Skeletal muscle cell (primary cell): ENCODE results near the gene HELZ2.
"Not testable (repeated sequence)": the region's sequence is repeated elsewhere in the genome, so short reads cannot be mapped to it uniquely, and the experiment has no call there.

Source experiments
- DNase-seq: peaks from one replicate; pipeline ENCODE4 v3.0.0-alpha.2; 2010; ENCODE audit warnings: low read depth
- H3K4me3 ChIP-seq: 2 replicates; pipeline ENCODE4 v1.5.1; 2011; ENCODE audit warnings: low read depth, mild to moderate bottlenecking, control low read depth, low read length, moderate library complexity

The HELZ2 gene, protein sequence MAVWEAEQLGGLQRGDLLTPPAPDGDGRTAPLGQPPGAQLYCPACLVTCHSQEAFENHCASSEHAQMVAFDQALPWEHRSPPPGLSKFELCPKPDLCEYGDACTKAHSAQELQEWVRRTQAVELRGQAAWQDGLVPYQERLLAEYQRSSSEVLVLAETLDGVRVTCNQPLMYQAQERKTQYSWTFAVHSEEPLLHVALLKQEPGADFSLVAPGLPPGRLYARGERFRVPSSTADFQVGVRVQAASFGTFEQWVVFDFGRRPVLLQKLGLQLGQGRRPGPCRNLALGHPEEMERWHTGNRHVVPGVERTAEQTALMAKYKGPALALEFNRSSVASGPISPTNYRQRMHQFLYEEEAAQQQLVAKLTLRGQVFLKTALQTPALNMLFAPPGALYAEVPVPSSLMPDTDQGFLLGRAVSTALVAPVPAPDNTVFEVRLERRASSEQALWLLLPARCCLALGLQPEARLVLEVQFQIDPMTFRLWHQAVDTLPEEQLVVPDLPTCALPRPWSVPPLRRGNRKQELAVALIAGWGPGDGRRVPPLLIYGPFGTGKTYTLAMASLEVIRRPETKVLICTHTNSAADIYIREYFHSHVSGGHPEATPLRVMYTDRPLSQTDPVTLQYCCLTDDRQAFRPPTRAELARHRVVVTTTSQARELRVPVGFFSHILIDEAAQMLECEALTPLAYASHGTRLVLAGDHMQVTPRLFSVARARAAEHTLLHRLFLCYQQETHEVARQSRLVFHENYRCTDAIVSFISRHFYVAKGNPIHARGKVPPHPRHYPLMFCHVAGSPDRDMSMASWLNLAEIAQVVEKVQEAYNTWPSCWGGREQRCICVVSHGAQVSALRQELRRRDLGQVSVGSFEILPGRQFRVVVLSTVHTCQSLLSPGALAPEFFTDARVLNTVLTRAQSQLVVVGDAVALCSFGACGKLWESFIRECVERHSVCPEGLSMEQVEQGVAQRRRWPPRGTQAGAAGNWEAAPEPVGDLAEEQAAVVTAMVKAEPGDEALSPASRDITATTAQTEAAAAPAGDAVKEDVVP (N-terminal part only)

DNA sequence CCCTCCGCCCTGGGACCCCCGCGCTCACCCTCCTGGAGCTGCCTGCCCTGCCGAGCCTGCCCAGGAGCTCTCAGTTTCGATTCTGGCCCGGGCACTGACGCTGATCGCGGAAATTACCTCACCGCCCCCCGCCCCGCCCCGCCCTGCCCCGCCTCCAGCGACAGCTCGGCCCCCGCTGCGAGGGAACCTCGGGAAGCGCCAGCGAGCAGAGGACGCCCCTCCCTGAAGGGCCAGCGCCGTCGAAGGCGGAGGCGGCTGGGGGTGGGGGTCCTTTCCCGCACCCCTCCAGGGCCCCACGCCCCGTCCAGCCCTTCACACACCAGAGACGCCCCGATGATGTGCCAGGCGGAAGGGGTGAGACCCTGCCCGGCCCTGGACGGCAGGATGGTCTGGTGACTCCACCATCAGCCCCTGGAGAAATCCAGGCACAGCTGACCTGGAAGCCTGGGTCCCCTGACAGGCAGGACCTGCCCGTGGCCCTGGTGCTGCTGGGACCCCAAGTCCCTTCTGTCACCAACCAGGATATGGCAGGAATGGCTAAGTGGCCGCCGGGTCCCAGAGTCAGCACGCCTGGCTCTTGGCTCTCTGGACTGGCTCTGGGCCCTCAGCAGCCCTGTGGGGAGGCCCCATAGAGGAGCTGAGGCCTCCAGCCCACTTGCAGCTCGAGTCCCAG is at the start of gene HELZ2:
TSS of gene HELZ2 (minus strand) at position 84 of the 673 bp plus-strand sequence. CDS start 1,854 bp downstream, outside the sequence.
- peak within 1 kb of the TSS; percentile 75 for H3K4me3 ChIP-seq
- no peak for DNase-seq

- H3K4me3 ChIP-seq, result no peak overlapping the region
- no peak for DNase-seq
These were observed 48.7 kb upstream of the HELZ2 start for GRCh38 chr20:63622732-63623131.

DNA sequence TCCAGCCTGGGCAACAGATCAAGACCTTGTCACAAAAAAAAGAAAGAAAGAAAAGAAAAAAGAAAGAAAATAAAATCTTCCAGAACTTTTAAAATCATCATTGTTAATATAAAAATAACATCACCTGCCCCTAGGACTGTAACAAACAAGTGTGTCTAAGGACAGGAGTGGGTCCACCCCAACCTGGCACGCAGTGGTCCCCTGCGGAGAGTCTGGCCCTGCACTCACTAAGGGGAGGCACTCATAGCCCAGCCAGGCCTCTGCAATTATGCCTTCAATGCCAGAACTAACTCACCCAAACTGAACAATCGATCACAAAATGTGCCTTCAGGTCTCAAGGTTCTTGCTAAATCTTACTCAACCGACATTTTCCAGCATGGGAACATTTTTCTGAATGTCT is 48.1 kb upstream of the HELZ2 start:
- no peak for DNase-seq
- no peak overlapping the region for H3K4me3 ChIP-seq

GRCh38 chr20:63620991-63621390 is 47.0 kb upstream of the HELZ2 start:
- no peak overlapping the region for H3K4me3 ChIP-seq
- no peak for DNase-seq

GRCh38 chr20:63619505-63619904 is 45.5 kb upstream of the HELZ2 start:
- DNase-seq, result no peak
- H3K4me3 ChIP-seq, result no peak overlapping the region

GRCh38 chr20:63619086-63619485 is 45.0 kb upstream of the HELZ2 start:
- DNase-seq, result no peak
- no peak overlapping the region for H3K4me3 ChIP-seq

DNA sequence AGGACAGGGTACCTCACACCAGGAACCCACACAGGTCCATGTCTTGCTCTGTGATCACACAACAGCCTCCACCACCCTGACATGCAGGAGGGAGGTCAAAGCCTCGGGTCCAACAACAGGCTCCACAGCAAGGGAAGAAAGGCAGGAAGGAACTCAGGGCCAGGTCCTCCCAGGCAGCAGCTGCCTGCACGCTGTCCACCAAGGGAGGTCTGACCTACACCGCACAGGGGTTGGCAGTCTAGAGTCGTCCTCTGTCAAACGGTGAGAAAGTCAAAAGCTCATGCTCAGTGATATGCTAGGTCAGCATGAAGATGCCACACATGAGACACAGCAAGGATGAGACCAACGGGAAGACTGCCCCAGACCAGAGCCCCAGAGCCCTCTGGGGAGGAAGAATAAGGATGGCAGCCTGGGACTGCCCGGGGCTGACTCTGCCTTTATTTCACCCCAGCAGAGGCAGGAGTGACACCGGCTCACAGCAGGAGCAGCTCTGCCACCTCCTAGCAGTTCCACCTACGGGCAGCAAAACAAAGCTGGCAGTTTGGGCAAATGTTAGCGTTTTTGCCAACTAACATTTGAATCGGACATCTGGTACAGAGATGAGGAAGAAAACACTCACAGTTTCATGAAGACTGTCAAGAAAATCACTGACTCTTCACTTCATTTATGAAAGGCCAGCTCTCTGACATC is 44.4 kb upstream of the HELZ2 start:
- no peak for DNase-seq
- no peak overlapping the region for H3K4me3 ChIP-seq

- H3K4me3 ChIP-seq, result no peak overlapping the region
- no peak for DNase-seq
These were observed 43.8 kb upstream of the HELZ2 start for GRCh38 chr20:63617876-63618265.

GRCh38 chr20:63617092-63617875 is 43.2 kb upstream of the HELZ2 start:
- no peak for DNase-seq
- H3K4me3 ChIP-seq, result no peak overlapping the region

- not testable (repeated sequence) for H3K4me3 ChIP-seq, DNase-seq
These were observed 40.0 kb upstream of the HELZ2 start for GRCh38 chr20:63613863-63614594.

DNA sequence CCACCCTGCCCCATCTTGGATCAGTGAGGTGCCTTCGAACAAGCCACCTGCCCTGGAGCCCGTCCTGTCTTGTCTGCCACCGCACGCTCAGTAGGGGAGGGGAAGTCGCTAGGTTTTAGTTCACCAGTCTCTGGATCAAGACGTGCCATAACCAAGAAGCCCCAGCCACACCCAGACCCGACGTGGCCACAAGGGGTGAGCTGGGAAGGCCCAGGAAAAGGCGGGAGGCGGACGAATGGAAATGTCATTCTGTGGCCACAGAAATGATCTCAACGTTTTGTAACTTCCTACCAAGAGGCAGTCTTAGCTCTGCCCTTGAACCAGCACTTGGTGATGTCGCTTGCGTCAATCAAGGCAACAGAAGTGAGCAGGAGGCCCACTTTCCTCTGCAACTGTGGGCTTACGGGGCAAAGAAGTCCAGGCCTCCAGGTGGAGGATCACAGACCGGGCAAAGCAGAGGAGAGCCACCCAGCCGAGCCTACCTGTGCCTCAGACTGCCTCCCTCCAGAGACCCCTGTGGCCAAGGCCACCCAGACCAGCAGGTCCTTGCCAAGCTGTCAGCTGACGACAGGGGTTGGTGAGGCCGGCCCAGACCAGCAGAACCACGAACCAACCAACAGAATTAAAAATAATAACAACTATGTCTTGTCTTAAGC is 38.4 kb upstream of the HELZ2 start:
- H3K4me3 ChIP-seq, result no peak overlapping the region
- no peak for DNase-seq

GRCh38 chr20:63611646-63612045 is 37.6 kb upstream of the HELZ2 start:
- no peak overlapping the region for H3K4me3 ChIP-seq
- no peak for DNase-seq

DNA sequence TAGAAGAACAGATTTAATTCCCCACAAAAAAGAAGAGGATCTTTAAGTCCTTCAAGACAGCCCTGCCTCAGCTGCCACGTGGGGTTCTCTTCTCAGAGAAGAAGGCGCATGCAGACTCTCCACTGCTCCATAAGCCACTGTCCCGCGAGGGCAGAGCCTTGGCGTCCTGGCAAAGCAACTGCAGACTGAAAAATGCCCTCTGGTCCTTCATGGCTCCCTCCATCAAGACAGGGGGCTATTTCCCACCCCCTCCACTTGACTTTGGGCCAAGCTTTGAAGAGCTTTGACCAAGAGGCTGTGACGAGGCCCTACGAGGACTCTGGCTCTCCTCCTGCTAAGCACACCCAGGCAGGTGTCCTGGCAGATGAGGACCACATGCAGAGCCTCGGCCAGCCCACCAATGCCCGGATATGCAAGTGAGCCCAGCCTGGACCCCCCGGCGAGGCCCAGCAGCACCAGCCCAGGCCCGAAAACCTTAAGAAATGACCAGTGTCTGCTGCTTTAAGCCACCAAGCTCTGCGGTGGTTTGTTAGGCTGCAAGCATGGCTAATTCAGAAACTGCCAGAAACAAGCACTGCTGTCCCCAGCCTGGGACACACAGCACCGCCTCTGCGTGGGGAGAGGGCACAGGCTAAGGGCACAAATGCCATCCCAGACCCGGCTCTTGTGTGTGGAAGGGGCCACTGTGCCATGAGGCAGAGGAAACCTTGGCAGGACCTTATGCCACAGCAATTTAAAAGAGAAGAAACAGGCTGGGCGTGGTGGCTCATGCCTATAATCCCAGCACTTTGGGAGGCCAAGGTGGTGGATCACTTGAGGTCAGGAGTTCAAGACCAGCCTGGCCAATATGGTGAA is 36.8 kb upstream of the HELZ2 start:
- no peak overlapping the region for H3K4me3 ChIP-seq
- DNase-seq, result no peak

DNA sequence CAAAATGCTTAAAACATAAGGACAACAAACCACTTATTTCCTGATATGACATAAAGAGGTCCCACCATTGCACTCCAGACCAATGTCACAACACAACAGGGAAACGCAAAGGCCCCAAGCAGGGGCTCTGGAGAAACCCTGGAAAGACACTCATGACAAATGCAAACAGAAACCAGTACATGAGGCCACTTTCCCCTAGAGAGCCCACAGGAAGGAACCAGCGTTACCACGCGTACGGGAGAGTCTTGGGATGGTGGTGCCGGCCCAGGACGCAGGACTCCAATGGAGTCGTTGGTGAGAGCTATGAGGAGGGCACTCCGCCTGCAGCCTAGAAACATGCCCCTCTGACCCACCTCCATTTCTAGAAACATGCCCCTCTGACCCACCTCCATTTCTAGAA is 32.6 kb upstream of the HELZ2 start:
- DNase-seq, result no peak
- no peak overlapping the region for H3K4me3 ChIP-seq

DNA sequence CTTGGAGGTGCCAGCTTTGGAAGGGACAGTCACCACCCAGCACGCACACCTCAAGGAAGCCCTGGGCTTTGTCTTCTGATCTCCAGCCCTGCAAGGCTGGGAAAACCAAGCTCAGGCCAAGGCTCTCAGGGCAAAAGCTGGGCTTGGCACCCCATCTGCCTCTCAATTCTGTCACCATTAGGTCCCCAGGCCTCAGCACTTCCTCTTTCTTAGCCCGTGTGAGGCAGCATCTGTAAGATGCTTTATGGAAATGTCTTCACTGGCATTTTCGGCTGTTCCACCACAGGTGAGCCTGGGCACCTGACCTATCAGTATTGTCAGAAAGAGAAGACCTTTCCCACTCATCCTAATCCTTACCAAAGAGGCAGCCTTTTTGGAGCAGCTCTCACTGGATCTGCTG is 28.3 kb upstream of the HELZ2 start:
- H3K4me3 ChIP-seq, result no peak overlapping the region
- DNase-seq, result no peak

GRCh38 chr20:63601679-63602078 is 27.6 kb upstream of the HELZ2 start:
- DNase-seq, H3K4me3 ChIP-seq: not testable (repeated sequence)
